ENCODE data around the gene INSYN2A.

Gene INSYN2A, protein sequence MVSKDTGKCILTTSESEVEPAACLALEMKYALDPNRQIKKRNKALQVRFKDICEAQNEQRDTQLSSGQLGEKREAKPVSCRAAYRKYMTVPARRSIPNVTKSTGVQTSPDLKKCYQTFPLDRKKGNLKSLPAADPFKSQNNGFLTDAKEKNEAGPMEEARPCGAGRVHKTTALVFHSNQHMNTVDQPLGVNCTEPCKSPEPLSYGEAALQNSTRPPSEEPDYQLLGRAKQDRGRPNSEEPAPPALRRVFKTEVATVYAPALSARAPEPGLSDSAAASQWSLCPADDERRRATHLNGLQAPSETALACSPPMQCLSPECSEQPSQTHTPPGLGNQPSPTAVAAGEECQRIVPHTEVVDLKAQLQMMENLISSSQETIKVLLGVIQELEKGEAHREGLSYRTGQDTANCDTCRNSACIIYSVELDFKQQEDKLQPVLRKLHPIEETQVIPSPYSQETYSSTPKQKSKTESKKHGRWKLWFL
- 0 reads per million in 3 donors for total RNA-seq

DNA sequence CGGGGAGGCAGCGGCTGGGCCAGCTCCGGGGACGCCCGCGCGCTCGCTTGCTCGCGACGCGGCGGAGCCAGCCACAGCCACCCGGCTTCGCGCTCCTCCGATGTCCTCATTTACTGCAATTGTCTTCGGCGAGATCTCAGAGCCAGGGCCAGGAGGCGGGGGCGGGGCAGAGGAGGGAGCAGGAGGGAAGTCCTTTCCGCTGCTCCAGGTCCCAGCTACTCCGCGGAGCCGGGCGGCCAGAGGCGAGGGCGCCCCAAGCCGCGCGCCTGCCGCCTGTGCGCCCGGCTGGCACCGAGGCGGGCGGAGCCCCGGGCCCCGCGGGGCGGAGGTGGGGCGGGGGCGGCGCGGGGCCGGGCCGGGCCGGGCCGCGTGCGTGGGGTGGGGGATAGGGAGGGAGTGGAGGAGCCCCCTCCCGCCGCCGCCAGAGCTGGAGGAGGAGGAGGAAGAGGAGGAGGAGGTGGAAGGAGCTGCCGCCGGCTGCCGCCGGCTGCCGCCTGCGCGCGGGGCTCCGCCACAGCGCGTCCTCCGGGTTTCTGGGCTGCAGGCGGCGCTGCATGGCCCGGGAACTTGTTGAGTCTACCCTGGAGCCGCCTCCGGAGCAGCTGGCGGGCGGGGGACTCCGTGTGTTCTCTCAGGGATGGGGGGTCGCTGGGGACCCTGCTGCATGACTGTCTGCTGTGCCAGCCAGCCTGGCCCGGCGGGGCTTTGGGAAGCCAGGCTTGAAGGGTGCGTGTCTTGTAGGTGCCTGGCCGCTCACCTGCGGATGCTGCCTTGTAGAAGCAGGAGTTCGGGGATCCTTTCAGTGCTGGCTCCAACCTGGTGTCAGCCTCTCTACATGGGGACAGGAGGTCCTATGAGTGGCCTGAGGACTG, at the start of gene INSYN2A:
INSYN2A (minus strand) TSS at position 310 of the 872 bp plus-strand sequence. CDS start 20,196 bp downstream, outside the sequence.
- no peaks in the 10 kb centered on the region for H3K9me3 ChIP-seq (ENCODE audit: control insufficient read depth, low read length)
- H3K4me1 ChIP-seq (ENCODE audit: control insufficient read depth, insufficient read depth, low read length, poor library complexity, severe bottlenecking), result no peaks in the 10 kb centered on the region
- H3K36me3 ChIP-seq (ENCODE audit: control insufficient read depth, insufficient read depth, low read length), result no peaks in the 10 kb centered on the region
- H3K4me3 ChIP-seq (ENCODE audit: insufficient read depth, low read depth, low read length, poor library complexity, severe bottlenecking), result no peak within 1 kb of the TSS
- DNase-seq, result no peak
- no peak within 1 kb of the TSS for H3K27ac ChIP-seq (ENCODE audit: insufficient read depth, low read length, poor library complexity, severe bottlenecking)
- peaks cover 10% of the 10 kb centered on the region for H3K27me3 ChIP-seq (replicated peaks; ENCODE audit: control insufficient read depth, insufficient read depth, low read length, poor library complexity, severe bottlenecking)

DNA sequence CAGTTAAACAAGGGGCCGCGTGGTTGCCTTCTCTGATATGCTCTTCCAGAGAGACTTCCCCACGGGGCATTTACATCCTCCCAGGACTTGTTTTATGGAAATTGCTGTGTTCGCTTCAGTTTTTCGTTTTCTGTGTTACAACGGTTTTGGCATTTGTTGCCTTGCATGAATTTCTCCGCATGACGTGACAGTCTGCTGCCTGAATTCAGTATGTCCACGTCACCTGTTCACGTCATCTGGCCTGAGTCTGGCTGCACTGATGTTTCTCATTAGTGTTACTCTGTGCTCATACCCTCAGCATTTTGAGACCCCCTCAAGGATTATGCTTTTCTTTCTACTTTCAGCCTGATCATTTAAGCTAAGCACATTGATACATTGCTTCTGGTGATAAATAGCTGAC, 49.1 kb upstream of the INSYN2A start:
- H3K4me1 ChIP-seq (ENCODE audit: control insufficient read depth, insufficient read depth, low read length, poor library complexity, severe bottlenecking), result no peaks in the 10 kb centered on the region
- no peaks in the 10 kb centered on the region for H3K36me3 ChIP-seq (ENCODE audit: control insufficient read depth, insufficient read depth, low read length)
- DNase-seq, result no peak
- no peaks in the 10 kb centered on the region for H3K9me3 ChIP-seq (ENCODE audit: control insufficient read depth, low read length)
- no peaks in the 10 kb centered on the region for H3K27me3 ChIP-seq (replicated peaks; ENCODE audit: control insufficient read depth, insufficient read depth, low read length, poor library complexity, severe bottlenecking)
- H3K4me3 ChIP-seq (ENCODE audit: insufficient read depth, low read depth, low read length, poor library complexity, severe bottlenecking), result no peak overlapping the region
- no peak overlapping the region for H3K27ac ChIP-seq (ENCODE audit: insufficient read depth, low read length, poor library complexity, severe bottlenecking)

DNA sequence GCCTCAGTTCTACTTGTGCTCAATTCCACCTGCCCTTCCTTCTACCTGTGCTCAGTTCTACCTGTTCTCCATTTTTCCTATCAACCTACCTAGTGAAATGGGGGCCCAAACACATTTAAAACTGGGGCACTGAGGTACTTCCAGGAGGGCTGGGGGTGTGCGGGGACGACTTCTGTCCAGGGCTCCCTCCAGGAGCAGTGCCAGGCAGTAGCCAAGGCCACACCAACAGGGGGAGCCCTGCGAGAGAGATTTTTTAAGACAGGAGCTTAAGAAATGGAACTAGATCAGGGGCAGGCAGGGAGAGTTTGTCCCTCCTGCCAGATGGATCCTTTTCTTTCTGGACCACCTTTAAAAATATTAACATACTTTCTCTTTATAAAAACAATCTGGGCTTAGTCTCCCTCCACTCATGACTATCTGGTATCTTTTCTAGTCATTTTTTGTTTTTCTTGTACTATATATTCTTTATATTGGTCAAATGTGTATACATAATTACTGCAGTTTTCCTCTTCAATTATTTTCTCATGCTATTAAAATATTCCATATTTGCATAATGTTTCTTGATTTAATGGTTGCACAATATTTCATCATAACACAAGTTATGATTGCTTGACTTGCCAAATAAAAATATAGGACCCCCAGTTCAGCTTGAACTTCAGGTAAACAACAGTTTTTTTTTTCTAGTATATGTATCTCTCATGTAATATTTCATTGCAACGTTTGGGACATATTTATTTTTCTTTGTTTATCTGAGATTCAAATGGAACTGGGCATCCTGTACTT, 47.3 kb upstream of the INSYN2A start:
- H3K4me3 ChIP-seq (ENCODE audit: insufficient read depth, low read depth, low read length, poor library complexity, severe bottlenecking), result no peak overlapping the region
- no peak overlapping the region for H3K27ac ChIP-seq (ENCODE audit: insufficient read depth, low read length, poor library complexity, severe bottlenecking)
- no peaks in the 10 kb centered on the region for H3K36me3 ChIP-seq (ENCODE audit: control insufficient read depth, insufficient read depth, low read length)
- no peaks in the 10 kb centered on the region for H3K9me3 ChIP-seq (ENCODE audit: control insufficient read depth, low read length)
- H3K27me3 ChIP-seq (replicated peaks; ENCODE audit: control insufficient read depth, insufficient read depth, low read length, poor library complexity, severe bottlenecking), result no peaks in the 10 kb centered on the region
- no peaks in the 10 kb centered on the region for H3K4me1 ChIP-seq (ENCODE audit: control insufficient read depth, insufficient read depth, low read length, poor library complexity, severe bottlenecking)
- no peak for DNase-seq

DNA sequence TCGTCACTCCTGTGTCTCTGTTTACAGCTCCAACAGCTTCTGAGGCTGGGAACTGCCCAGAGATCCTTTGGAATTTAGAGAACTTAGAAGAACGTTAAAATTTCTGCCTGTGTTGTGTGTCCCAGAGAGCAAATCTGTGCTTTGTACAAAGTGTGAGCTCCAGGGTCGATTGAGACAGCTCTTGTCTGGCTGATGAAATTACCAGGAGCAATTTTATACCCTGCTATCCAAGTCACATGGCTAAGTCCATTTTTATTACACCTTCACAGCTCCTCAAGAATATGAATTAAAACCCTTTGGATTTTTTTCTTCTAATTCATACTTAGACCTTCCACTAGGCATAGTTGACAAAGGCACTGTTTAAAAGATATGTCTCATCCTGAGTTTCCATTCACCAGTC, 46.5 kb upstream of the INSYN2A start:
- Histone ChIP-seq H3K36me3 (ENCODE audit: control insufficient read depth, insufficient read depth, low read length) (no peaks in the 10 kb centered on the region), H3K4me1 (ENCODE audit: control insufficient read depth, insufficient read depth, low read length, poor library complexity, severe bottlenecking) (no peaks in the 10 kb centered on the region), H3K4me3 (ENCODE audit: insufficient read depth, low read depth, low read length, poor library complexity, severe bottlenecking) (no peak overlapping the region), H3K9me3 (ENCODE audit: control insufficient read depth, low read length) (no peaks in the 10 kb centered on the region), H3K27me3 (replicated peaks; ENCODE audit: control insufficient read depth, insufficient read depth, low read length, poor library complexity, severe bottlenecking) (no peaks in the 10 kb centered on the region), H3K27ac (ENCODE audit: insufficient read depth, low read length, poor library complexity, severe bottlenecking) (no peak overlapping the region)
- DNase-seq, result no peak

DNA sequence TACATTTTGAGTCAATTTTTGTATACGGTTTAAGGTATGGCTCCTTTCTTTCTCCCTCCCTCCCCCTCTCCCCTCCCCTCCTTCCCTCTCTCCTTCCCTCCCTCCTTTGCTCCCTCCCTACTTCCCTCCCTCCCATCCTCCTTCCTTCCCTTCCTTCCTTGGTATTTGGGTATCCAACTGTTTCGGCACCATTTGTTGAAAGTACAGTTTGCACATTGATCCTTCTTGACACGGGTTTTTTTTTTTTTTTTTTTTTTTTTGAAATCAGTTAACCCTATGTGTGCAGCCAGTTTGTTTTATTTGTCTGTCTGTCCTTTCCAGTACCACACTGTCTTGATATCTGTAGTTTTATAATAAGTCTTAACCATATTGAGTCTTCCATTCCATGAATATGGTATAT, 39.9 kb upstream of the INSYN2A start:
- Histone ChIP-seq H3K4me1 (ENCODE audit: control insufficient read depth, insufficient read depth, low read length, poor library complexity, severe bottlenecking) (no peaks in the 10 kb centered on the region), H3K9me3 (ENCODE audit: control insufficient read depth, low read length) (no peaks in the 10 kb centered on the region), H3K27ac (ENCODE audit: insufficient read depth, low read length, poor library complexity, severe bottlenecking) (no peak overlapping the region), H3K4me3 (ENCODE audit: insufficient read depth, low read depth, low read length, poor library complexity, severe bottlenecking) (no peak overlapping the region), H3K27me3 (replicated peaks; ENCODE audit: control insufficient read depth, insufficient read depth, low read length, poor library complexity, severe bottlenecking) (no peaks in the 10 kb centered on the region), H3K36me3 (ENCODE audit: control insufficient read depth, insufficient read depth, low read length) (no peaks in the 10 kb centered on the region)
- no peak for DNase-seq

DNA sequence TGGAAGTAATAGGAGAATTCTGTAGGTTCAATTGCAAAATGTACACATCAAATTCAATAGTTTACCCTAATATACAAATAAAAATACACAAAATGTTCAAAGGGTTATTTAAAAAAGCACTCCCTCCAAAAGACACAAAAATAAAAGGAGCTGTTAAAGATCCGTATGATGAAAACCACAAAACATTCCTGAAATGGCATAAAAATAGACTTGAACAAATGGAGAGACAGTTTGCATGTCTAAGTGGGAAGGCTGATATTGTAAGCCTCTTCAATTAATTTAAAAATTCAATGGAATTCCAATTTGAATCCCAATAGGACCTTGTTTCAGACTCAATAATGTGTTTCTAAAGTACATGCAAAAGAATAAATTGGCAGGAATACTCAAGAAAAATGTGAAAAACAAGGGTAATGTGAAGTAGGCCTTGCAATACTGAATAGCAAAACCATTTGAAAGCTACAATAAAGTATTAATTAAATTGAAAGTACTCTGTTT, 38.0 kb upstream of the INSYN2A start:
- H3K4me1 ChIP-seq (ENCODE audit: control insufficient read depth, insufficient read depth, low read length, poor library complexity, severe bottlenecking), result no peaks in the 10 kb centered on the region
- no peaks in the 10 kb centered on the region for H3K27me3 ChIP-seq (replicated peaks; ENCODE audit: control insufficient read depth, insufficient read depth, low read length, poor library complexity, severe bottlenecking)
- no peaks in the 10 kb centered on the region for H3K36me3 ChIP-seq (ENCODE audit: control insufficient read depth, insufficient read depth, low read length)
- no peak overlapping the region for H3K4me3 ChIP-seq (ENCODE audit: insufficient read depth, low read depth, low read length, poor library complexity, severe bottlenecking)
- no peaks in the 10 kb centered on the region for H3K9me3 ChIP-seq (ENCODE audit: control insufficient read depth, low read length)
- H3K27ac ChIP-seq (ENCODE audit: insufficient read depth, low read length, poor library complexity, severe bottlenecking), result no peak overlapping the region
- no peak for DNase-seq

DNA sequence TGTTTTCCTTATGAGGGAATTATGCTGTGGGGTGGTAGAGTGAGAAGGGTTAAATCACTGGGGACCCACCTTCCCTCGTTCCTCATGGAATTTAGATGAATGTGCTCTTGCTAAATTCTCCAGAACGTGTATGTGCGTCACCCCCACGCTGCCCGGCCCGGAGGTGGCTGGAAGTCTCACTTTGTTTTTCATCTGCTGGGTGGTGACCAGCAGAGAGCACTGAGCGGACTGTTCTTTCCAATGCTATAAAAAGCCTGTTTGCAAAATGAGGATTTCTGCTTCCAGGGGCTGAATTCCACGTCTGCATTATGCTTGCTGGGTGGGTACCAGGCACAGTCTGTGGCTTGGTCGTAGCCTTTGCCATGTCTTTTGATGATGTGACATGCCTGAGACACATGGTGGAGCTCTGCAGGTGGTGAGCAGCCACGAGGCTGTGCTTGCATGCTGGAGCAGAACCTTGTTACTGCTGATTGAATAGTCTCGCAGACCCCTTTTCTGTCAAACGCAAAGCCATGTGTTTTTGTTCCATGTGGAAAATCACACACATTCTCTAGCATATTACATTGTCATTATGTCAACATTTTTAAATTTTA, 31.9 kb upstream of the INSYN2A start:
- H3K27ac ChIP-seq (ENCODE audit: insufficient read depth, low read length, poor library complexity, severe bottlenecking), result no peak overlapping the region
- no peak for DNase-seq
- H3K4me3 ChIP-seq (ENCODE audit: insufficient read depth, low read depth, low read length, poor library complexity, severe bottlenecking), result no peak overlapping the region

DNA sequence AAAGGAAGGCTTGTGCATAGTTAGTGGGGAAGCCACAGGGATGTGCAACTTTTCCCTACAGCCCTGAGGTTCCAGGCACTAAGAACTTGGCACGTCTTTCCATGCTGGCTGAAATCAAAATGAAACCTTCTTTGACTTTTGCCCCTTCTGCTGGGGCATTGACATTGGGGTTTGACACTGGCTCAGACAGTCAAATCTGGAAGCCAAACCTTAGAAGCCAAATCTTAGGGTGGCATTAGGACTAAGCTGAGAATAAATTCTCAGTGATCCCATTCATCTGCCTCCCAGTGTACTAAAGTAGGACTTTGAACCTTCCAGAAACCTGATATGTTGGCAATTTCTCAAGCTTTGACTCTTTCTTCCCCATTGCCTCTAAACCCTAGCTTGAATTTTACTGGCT, 31.3 kb upstream of the INSYN2A start:
- Histone ChIP-seq H3K36me3 (ENCODE audit: control insufficient read depth, insufficient read depth, low read length) (no peaks in the 10 kb centered on the region), H3K9me3 (ENCODE audit: control insufficient read depth, low read length) (no peaks in the 10 kb centered on the region), H3K4me1 (ENCODE audit: control insufficient read depth, insufficient read depth, low read length, poor library complexity, severe bottlenecking) (no peaks in the 10 kb centered on the region), H3K27me3 (replicated peaks; ENCODE audit: control insufficient read depth, insufficient read depth, low read length, poor library complexity, severe bottlenecking) (no peaks in the 10 kb centered on the region), H3K4me3 (ENCODE audit: insufficient read depth, low read depth, low read length, poor library complexity, severe bottlenecking) (no peak overlapping the region), H3K27ac (ENCODE audit: insufficient read depth, low read length, poor library complexity, severe bottlenecking) (no peak overlapping the region)
- no peak for DNase-seq

More for the DNA sequence above, 31.9 kb upstream of the INSYN2A start:
- Histone ChIP-seq H3K27me3 (replicated peaks; ENCODE audit: control insufficient read depth, insufficient read depth, low read length, poor library complexity, severe bottlenecking) (no peaks in the 10 kb centered on the region), H3K9me3 (ENCODE audit: control insufficient read depth, low read length) (no peaks in the 10 kb centered on the region), H3K36me3 (ENCODE audit: control insufficient read depth, insufficient read depth, low read length) (no peaks in the 10 kb centered on the region), H3K4me1 (ENCODE audit: control insufficient read depth, insufficient read depth, low read length, poor library complexity, severe bottlenecking) (no peaks in the 10 kb centered on the region)

DNA sequence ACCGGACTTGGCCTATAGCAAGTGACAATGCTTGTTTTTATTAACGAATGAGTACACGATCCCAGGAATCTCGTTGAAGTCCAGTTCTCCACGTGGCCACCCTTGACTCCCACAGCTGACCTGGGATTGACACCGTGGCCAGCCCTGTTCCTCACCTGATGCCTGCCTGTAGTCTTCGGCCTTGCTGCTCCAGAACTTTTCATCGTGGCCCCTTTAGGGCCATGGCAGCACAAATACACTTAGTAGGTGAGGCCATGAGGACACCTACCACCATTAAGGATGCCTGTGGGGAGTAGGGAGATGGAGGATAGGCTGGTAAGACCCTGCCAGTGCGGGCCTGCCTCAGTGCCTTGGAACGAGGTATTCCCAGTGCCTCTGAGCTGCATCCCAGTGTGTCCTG, 30.6 kb upstream of the INSYN2A start:
- Histone ChIP-seq H3K27me3 (replicated peaks; ENCODE audit: control insufficient read depth, insufficient read depth, low read length, poor library complexity, severe bottlenecking) (no peaks in the 10 kb centered on the region), H3K9me3 (ENCODE audit: control insufficient read depth, low read length) (no peaks in the 10 kb centered on the region), H3K27ac (ENCODE audit: insufficient read depth, low read length, poor library complexity, severe bottlenecking) (no peak overlapping the region), H3K36me3 (ENCODE audit: control insufficient read depth, insufficient read depth, low read length) (no peaks in the 10 kb centered on the region), H3K4me1 (ENCODE audit: control insufficient read depth, insufficient read depth, low read length, poor library complexity, severe bottlenecking) (no peaks in the 10 kb centered on the region), H3K4me3 (ENCODE audit: insufficient read depth, low read depth, low read length, poor library complexity, severe bottlenecking) (no peak overlapping the region)
- no peak for DNase-seq
